NCI-H2196 treated with DMSO at 0.1 percent for 48 hours (cell line): ENCODE measurements around the gene CCM2.
A peak's percentile ranks its signal among the peaks of the same experiment; 100 is the strongest.
"Not testable (repeated sequence)": the region's sequence is repeated elsewhere in the genome, so short reads cannot be mapped to it uniquely, and the experiment has no call there.

Experiments used
- DNase-seq: peaks from one replicate; lab custom pipeline; 2025; ENCODE audit not compliant: unreplicated experiment; lab: John Stamatoyannopoulos, UW

The CCM2 gene

GRCh38 chr7:45098983-45099839 is 99.2 kb downstream of the CCM2 start:
- DNase-seq: no peak

GRCh38 chr7:45099891-45100760 is 100.1 kb downstream of the CCM2 start:
- no peak for DNase-seq

- no peak for DNase-seq
These were observed 100.9 kb downstream of the CCM2 start for GRCh38 chr7:45100761-45101480.

GRCh38 chr7:45101748-45102147 is 101.7 kb downstream of the CCM2 start:
- DNase-seq: no peak

- no peak for DNase-seq
These were observed 103.0 kb downstream of the CCM2 start for GRCh38 chr7:45102785-45103712.

GRCh38 chr7:45103958-45104843 is 104.2 kb downstream of the CCM2 start:
- no peak for DNase-seq

GRCh38 chr7:45104844-45105587 is 105.0 kb downstream of the CCM2 start:
- no peak for DNase-seq

GRCh38 chr7:45105588-45106188 is 105.7 kb downstream of the CCM2 start:
- no peak for DNase-seq

- no peak for DNase-seq
These were observed 106.8 kb downstream of the CCM2 start for GRCh38 chr7:45106820-45107219.

- DNase-seq: no peak
These were observed 107.4 kb downstream of the CCM2 start for GRCh38 chr7:45107356-45107755.

- no peak for DNase-seq
These were observed 108.9 kb downstream of the CCM2 start for GRCh38 chr7:45108863-45109262.

GRCh38 chr7:45111298-45112223 is 111.6 kb downstream of the CCM2 start, which contains the start of gene TBRG4:
TBRG4 (minus strand) TSS chr7:45111697; CDS start chr7:45109237, 2,460 bp downstream.
- peak; percentile 86 for DNase-seq

GRCh38 chr7:45112648-45113047 is 112.6 kb downstream of the CCM2 start:
- no peak for DNase-seq

GRCh38 chr7:45114257-45114656 is 114.3 kb downstream of the CCM2 start:
- not testable (repeated sequence) for DNase-seq

GRCh38 chr7:45114926-45115325 is 114.9 kb downstream of the CCM2 start:
- DNase-seq: no peak

GRCh38 chr7:45116048-45116447 is 116.0 kb downstream of the CCM2 start:
- no peak for DNase-seq

- no peak for DNase-seq
These were observed 117.6 kb downstream of the CCM2 start for GRCh38 chr7:45117582-45117981.
